Loucy (cell line): ENCODE data around the gene TJP3.

Experiments used
- H2AFZ ChIP-seq: fragments of 200-600 bp; sonication (generic); 2 replicates; pipeline ENCODE4 v1.6.0; 2016; ENCODE audit warnings: antibody characterized with exemption, mild to moderate bottlenecking, low read length, moderate library complexity
- H3F3A ChIP-seq: fragments of 200-600 bp; 2 replicates; pipeline ENCODE4 v1.6.0; 2016; ENCODE audit warnings: antibody characterized with exemption, low read depth, mild to moderate bottlenecking
- H3K27me3 ChIP-seq: fragments of 200-600 bp; sonication (generic); 2 replicates; pipeline ENCODE4 v1.6.1; 2014; ENCODE audit warnings: low read length, mild to moderate bottlenecking; ENCODE audit not compliant: insufficient read depth, poor library complexity, severe bottlenecking
- H3K36me3 ChIP-seq: fragments of 200-600 bp; sonication (generic); 2 replicates; pipeline ENCODE4 v1.6.1; 2016; ENCODE audit warnings: low read length; ENCODE audit not compliant: insufficient read depth
- H3K4me1 ChIP-seq: fragments of 200-600 bp; sonication (generic); 2 replicates; pipeline ENCODE4 v1.5.1; 2014; ENCODE audit warnings: low read length, mild to moderate bottlenecking; ENCODE audit not compliant: insufficient read depth, poor library complexity, severe bottlenecking
- H3K4me2 ChIP-seq: fragments of 200-600 bp; sonication (generic); 2 replicates; pipeline ENCODE4 v1.6.0; 2014; ENCODE audit warnings: antibody characterized with exemption, low read length, low read depth, mild to moderate bottlenecking; ENCODE audit not compliant: poor library complexity, severe bottlenecking
- H3K4me3 ChIP-seq: fragments of 200-600 bp; sonication (generic); 2 replicates; pipeline ENCODE4 v1.5.1; 2014; ENCODE audit warnings: low read length, mild to moderate bottlenecking, mixed read lengths; ENCODE audit not compliant: poor library complexity, severe bottlenecking
- H3K79me2 ChIP-seq: fragments of 200-600 bp; sonication (generic); 2 replicates; pipeline ENCODE4 v1.6.1; 2014; ENCODE audit warnings: low read length; ENCODE audit not compliant: insufficient read depth
- H3K9ac ChIP-seq: fragments of 200-600 bp; sonication (generic); 2 replicates; pipeline ENCODE4 v1.6.0; 2014; ENCODE audit warnings: mild to moderate bottlenecking, low read depth, low read length, moderate library complexity; ENCODE audit not compliant: poor library complexity, severe bottlenecking
- H3K9me2 ChIP-seq: fragments of 200-600 bp; sonication (generic); replicated peaks from 2 replicates; pipeline ENCODE4 v1.6.1; 2016; ENCODE audit warnings: low read depth, low read length, mixed read lengths
- H3K9me3 ChIP-seq: fragments of 200-600 bp; sonication (generic); 2 replicates; pipeline ENCODE4 v1.6.1; 2014; ENCODE audit warnings: mild to moderate bottlenecking, antibody characterized with exemption, low read length, low read depth; ENCODE audit not compliant: insufficient read depth
- H4K20me1 ChIP-seq: fragments of 200-600 bp; sonication (generic); 2 replicates; pipeline ENCODE4 v1.6.0; 2014; ENCODE audit warnings: antibody characterized with exemption, low read length, mild to moderate bottlenecking; ENCODE audit not compliant: insufficient read depth, poor library complexity, severe bottlenecking
- CTCF ChIP-seq: fragments of 200-600 bp; sonication (generic); conservative IDR thresholded peaks from 2 replicates; pipeline ENCODE4 v1.5.1; 2014; ENCODE audit warnings: mild to moderate bottlenecking, antibody characterized with exemption, low read length
- EZH2phosphoT487 ChIP-seq: fragments of 200-600 bp; IDR thresholded peaks from 2 replicates; pipeline ENCODE4 v1.6.1; 2018; ENCODE audit warnings: antibody characterized with exemption, mild to moderate bottlenecking, moderate library complexity, borderline replicate concordance

The TJP3 gene

GRCh38 chr19:3734310-3734600, 26.1 kb downstream of the TJP3 start:
- Histone ChIP-seq H3K4me3 (no peak overlapping the region), H3F3A (no peaks in the 10 kb centered on the region), H3K36me3 (no peaks in the 10 kb centered on the region), H3K4me1 (no peaks in the 10 kb centered on the region), H3K9me2 (no peaks in the 10 kb centered on the region), H3K9me3 (no peaks in the 10 kb centered on the region), H3K27me3 (no peaks in the 10 kb centered on the region), H3K4me2 (no peak overlapping the region), H2AFZ (no peak overlapping the region), H3K79me2 (no peaks in the 10 kb centered on the region), H3K9ac (no peak overlapping the region), H4K20me1 (no peaks in the 10 kb centered on the region)
- TF ChIP-seq EZH2phosphoT487 (no peak), CTCF (no peak)

GRCh38 chr19:3736106-3736724, 28.0 kb downstream of the TJP3 start:
- H3K27me3 ChIP-seq = no peaks in the 10 kb centered on the region
- no peaks in the 10 kb centered on the region for H3K4me1 ChIP-seq
- H3K9me2 ChIP-seq = no peaks in the 10 kb centered on the region
- no peaks in the 10 kb centered on the region for H3F3A ChIP-seq
- no peaks in the 10 kb centered on the region for H3K36me3 ChIP-seq
- H3K4me2 ChIP-seq = no peak overlapping the region
- no peaks in the 10 kb centered on the region for H3K9me3 ChIP-seq
- H3K4me3 ChIP-seq = no peak overlapping the region
- H3K79me2 ChIP-seq = no peaks in the 10 kb centered on the region
- H3K9ac ChIP-seq = no peak overlapping the region
- TF ChIP-seq CTCF (no peak), EZH2phosphoT487 (no peak)
- H4K20me1 ChIP-seq = no peaks in the 10 kb centered on the region
- no peak overlapping the region for H2AFZ ChIP-seq

- H3K36me3 ChIP-seq = no peaks in the 10 kb centered on the region
- H3K4me3 ChIP-seq = no peak overlapping the region
- no peaks in the 10 kb centered on the region for H3K9me3 ChIP-seq
- no peaks in the 10 kb centered on the region for H4K20me1 ChIP-seq
- H3K9ac ChIP-seq = no peak overlapping the region
- H3K27me3 ChIP-seq = no peaks in the 10 kb centered on the region
- H3K4me1 ChIP-seq = no peaks in the 10 kb centered on the region
- TF ChIP-seq EZH2phosphoT487 (no peak), CTCF (no peak)
- H3K79me2 ChIP-seq = no peaks in the 10 kb centered on the region
- no peak overlapping the region for H3K4me2 ChIP-seq
- no peak overlapping the region for H2AFZ ChIP-seq
- H3K9me2 ChIP-seq = no peaks in the 10 kb centered on the region
- H3F3A ChIP-seq = no peaks in the 10 kb centered on the region
These were observed 29.5 kb downstream of the TJP3 start for GRCh38 chr19:3737487-3738205.
